WTC11 (cell line): ENCODE results near the gene COL4A1.

Experiments used
- CBFB ChIP-seq: sonication (generic); formaldehyde crosslinking; IDR thresholded peaks from 2 replicates; pipeline ENCODE4 v1.8.1; 2022; ENCODE audit warnings: mild to moderate bottlenecking, low read depth, missing genetic modification reagents
- CREB1 ChIP-seq: sonication (generic); formaldehyde crosslinking; IDR thresholded peaks from 2 replicates; pipeline ENCODE4 v1.8.0; 2023; ENCODE audit warnings: mild to moderate bottlenecking, missing genetic modification reagents
- KAT7 ChIP-seq: sonication (generic); formaldehyde crosslinking; IDR thresholded peaks from 2 replicates; pipeline ENCODE4 v1.8.1; 2023; ENCODE audit warnings: missing genetic modification reagents, mild to moderate bottlenecking, borderline replicate concordance
- STAT6 ChIP-seq: sonication (generic); formaldehyde crosslinking; conservative IDR thresholded peaks from 2 replicates; pipeline ENCODE4 v1.8.1; 2023; ENCODE audit warnings: mild to moderate bottlenecking, low read depth, missing genetic modification reagents, moderate library complexity
- TCF7 ChIP-seq: sonication (generic); formaldehyde crosslinking; IDR thresholded peaks from 2 replicates; pipeline ENCODE4 v1.8.0; 2022; ENCODE audit warnings: mild to moderate bottlenecking, low read depth, missing genetic modification reagents, moderate library complexity
- USF2 ChIP-seq: sonication (generic); formaldehyde crosslinking; IDR thresholded peaks from 2 replicates; pipeline ENCODE4 v1.8.1; 2023; ENCODE audit warnings: mild to moderate bottlenecking, missing genetic modification reagents, moderate library complexity
- TF ChIP-seq, protein P1 (sequence below): fragments of 200-600 bp; IDR thresholded peaks from 2 replicates; pipeline ENCODE4 v1.8.0; 2022; ENCODE audit warnings: antibody characterized with exemption
- TF ChIP-seq, protein P2 (sequence below): fragments of 250-450 bp; sonication (Bioruptor Pico); IDR thresholded peaks from 2 replicates; pipeline ENCODE4 v2.1.2; 2022; ENCODE audit warnings: mild to moderate bottlenecking, moderate library complexity
- TF ChIP-seq, protein P3 (sequence below): sonication (generic); formaldehyde crosslinking; IDR thresholded peaks from 2 replicates; pipeline ENCODE4 v1.8.1; 2022; ENCODE audit warnings: mild to moderate bottlenecking, moderate library complexity, missing genetic modification reagents

- TF ChIP-seq, protein P1, sequence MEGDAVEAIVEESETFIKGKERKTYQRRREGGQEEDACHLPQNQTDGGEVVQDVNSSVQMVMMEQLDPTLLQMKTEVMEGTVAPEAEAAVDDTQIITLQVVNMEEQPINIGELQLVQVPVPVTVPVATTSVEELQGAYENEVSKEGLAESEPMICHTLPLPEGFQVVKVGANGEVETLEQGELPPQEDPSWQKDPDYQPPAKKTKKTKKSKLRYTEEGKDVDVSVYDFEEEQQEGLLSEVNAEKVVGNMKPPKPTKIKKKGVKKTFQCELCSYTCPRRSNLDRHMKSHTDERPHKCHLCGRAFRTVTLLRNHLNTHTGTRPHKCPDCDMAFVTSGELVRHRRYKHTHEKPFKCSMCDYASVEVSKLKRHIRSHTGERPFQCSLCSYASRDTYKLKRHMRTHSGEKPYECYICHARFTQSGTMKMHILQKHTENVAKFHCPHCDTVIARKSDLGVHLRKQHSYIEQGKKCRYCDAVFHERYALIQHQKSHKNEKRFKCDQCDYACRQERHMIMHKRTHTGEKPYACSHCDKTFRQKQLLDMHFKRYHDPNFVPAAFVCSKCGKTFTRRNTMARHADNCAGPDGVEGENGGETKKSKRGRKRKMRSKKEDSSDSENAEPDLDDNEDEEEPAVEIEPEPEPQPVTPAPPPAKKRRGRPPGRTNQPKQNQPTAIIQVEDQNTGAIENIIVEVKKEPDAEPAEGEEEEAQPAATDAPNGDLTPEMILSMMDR, result no peak
- TF ChIP-seq KAT7 (CRISPR knock-in tag) (no peak), STAT6 (CRISPR knock-in tag) (no peak), USF2 (CRISPR knock-in tag) (no peak), TCF7 (CRISPR knock-in tag) (no peak), CREB1 (CRISPR knock-in tag) (no peak), CBFB (CRISPR knock-in tag) (no peak)
- TF ChIP-seq, protein P2, sequence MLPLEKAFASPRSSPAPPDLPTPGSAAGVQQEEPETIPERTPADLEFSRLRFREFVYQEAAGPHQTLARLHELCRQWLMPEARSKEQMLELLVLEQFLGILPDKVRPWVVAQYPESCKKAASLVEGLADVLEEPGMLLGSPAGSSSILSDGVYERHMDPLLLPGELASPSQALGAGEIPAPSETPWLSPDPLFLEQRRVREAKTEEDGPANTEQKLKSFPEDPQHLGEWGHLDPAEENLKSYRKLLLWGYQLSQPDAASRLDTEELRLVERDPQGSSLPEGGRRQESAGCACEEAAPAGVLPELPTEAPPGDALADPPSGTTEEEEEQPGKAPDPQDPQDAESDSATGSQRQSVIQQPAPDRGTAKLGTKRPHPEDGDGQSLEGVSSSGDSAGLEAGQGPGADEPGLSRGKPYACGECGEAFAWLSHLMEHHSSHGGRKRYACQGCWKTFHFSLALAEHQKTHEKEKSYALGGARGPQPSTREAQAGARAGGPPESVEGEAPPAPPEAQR (CRISPR knock-in tag), result no peak
- TF ChIP-seq, protein P3, sequence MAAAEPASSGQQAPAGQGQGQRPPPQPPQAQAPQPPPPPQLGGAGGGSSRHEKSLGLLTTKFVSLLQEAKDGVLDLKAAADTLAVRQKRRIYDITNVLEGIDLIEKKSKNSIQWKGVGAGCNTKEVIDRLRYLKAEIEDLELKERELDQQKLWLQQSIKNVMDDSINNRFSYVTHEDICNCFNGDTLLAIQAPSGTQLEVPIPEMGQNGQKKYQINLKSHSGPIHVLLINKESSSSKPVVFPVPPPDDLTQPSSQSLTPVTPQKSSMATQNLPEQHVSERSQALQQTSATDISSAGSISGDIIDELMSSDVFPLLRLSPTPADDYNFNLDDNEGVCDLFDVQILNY (CRISPR knock-in tag), result no peak
Measured at GRCh38 chr13:110220471-110220870, 86.5 kb downstream of the COL4A1 start.
